Epidermal melanocyte (primary cell): ENCODE data around the gene QRICH2.
A peak's percentile ranks its signal among the peaks of the same experiment; 100 is the strongest.
"Not testable (repeated sequence)": the region's sequence is repeated elsewhere in the genome, so short reads cannot be mapped to it uniquely, and the experiment has no call there.

Source experiments
- DNase-seq: peaks from one replicate; pipeline ENCODE4 v3.0.0; 2011; ENCODE audit warnings: low spot score; ENCODE audit not compliant: insufficient read length

QRICH2 gene

DNA sequence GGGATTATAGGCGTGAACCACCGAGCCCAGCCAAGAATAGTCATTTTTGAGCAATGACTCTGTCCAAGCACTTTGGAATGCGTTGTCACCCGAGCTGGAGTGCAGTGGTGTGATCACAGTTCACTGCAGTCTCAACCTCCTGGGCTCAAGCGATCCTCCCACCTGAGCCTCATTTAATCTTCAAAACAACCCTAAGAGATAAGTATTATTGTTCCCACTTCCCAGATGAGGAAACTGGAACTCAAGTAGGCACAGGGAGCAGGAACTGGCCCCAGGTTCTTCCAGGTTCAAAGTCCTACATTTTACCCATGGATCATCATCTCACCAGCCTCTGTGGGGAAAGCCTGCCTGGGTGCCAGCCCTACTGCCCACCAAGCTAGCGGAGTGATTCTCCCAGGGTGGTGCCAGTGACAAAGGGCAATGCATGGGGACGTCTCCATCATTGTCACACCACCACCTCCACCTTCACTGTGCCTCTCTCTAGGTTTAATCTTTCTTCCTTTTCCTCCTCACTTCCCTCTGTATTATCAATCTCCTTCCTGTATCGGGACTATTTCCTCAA is 56.5 kb downstream of the QRICH2 start:
- DNase-seq, result no peak

GRCh38 chr17:76250141-76250540 is 57.9 kb downstream of the QRICH2 start:
- no peak for DNase-seq

DNA sequence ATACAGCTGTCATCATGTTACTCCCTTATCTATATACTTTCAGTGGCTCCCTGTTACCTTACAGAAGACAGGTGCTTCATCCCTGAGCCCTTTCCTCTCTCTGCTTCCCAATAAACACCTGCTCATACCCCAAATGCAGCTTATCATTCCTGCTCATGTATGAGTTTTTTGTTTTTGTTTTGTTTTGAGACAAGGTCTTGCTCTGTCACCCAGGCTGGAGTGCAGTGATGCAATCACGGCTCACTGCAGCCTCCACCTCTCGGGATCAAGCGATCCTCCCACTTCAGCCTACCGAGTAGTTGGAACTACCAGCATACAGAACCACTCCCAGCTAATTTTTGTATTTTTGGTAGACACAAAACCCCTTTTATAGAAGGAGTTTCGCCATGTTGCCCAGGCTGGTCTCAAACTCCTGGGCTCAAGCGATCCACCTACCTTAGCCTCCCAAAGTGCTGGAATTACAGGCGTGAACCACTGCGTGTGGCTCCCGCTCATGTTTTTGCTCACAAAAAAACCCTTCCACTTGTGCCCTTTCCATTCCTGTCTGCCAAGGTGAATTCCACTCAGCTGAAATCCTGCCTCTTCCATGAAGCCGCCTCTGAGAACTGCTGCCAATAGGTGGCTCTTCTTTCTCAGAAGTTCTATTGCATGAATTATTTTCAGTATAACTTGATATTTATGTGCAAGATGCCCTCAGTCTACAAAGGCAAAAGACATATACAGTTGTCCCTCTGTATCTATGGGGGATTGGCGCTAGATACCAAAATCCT is 59.9 kb downstream of the QRICH2 start:
- DNase-seq, result no peak

DNA sequence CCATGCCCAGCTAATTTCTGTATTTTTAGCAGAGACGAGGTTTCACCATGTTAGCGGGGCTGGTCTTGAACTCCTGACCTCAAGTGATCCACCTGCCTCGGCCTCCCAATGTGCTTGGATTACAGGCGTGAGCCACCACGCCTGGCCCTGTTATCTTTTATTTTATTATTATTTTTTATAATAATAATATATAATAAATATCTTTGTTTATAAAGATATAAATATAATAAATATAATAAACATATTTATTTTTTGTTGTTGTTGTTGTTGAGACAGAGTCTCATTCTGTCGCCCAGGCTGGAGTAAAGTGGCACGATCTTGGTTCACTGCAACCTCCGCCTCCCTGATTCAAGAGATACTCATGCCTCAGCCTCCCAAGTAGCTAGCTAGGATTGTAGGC is 60.8 kb downstream of the QRICH2 start:
- no peak for DNase-seq

DNA sequence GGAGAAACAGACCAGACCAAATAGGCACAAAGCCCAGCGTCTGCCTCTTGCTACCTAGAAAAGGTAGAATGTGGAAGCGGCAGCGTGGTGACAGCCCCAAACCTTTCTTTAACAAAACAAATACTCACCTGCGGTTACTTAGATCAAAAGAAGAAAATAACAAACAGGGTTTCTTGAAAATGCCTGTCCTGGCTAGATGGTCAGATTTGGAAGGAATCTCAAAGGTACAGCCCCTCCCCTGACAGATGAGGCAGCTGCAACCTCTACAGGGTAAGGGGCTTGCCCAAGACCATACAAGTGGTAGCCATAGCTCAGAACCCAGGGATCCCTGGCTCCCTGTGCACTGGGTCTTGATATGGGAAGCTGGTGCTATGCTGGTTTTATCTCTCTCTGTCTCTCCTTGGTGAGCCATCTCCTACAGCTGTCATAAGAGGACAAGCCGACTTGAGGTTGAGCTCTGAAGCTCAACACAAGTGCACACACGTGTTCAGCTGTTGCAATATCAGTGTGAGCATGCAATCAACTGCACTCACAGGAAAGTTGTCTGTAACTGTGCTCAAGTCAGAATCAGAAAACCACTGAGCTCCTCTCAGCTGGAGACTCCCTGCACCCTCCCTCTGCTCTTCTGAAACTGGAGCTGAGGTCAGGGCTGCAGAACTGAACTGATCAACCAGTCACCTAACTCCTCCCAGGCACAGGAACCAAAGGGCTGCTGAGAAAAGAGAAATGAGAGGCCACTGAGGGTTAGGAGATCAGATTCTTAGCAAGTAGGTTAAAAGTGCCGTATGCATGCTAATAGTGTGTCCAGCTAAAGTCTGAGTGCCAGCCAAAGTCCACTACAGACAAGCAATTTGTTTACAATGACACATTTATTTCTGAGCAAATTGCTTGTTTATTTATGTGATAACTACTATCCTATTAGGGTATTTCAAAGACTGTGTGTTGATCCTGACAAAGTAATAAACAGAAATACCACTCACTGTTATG is 61.7 kb downstream of the QRICH2 start:
- no peak for DNase-seq

DNA sequence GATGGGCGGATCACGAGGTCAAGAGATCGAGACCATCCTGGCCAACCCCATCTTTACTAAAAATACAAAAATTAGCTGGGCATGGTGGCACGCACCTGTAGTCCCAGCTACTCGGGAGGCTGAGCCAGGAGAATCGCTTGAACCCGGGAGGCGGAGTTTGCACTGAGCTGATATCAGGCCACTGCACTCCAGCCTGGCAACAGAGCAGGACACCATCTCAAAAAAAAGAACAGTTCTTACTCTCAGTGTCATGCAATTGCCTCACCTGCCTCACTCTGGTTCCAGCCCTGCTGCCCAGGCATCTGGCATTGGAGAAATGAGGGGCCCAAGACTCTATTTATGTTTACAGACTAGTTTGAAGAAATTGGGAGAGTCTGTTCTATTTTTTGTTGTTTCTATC is 63.4 kb downstream of the QRICH2 start:
- not testable (repeated sequence) for DNase-seq

DNA sequence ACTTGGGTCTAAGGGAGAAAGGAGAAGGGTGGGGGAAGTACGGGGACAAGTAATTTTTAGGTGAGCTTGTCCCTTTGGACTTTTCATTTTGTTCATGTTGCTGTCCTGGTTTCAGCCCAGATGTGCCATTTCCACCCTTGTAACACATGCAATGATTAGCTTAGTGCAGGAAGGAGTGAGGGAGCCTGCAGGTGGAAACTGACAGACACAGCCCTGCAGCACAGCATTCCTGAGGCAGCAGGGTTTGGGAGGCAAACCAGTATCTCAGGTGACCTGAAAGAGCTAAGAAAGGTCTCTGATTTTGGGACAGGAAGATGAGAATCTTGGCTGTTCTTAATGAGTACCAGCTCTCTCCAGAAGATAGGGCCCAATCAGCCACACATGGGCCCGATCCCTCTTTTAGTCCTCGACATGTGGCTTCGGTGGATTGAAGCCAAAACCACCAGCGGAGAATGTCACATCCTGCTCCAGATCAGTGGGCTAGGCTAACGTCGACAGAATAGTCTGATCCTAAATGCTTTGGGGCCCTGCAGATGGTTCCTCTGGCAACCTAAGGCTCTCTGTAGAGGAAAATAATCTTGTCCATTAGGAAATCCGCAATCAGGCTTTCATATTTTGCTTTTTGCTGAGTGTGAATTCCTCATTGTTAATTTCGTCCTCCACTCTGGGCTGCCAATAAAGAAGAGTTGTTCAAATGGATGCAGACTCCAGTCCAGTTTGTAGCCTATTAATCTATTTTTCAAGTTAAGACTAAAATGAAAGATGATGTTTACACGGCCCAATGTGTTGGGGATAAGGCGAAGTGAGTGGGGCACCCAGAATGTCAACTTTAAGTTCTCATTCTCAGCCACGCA is 64.0 kb downstream of the QRICH2 start:
- no peak for DNase-seq

GRCh38 chr17:76241691-76242255 is 66.3 kb downstream of the QRICH2 start:
- DNase-seq, result no peak

GRCh38 chr17:76241204-76241538 is 66.9 kb downstream of the QRICH2 start:
- no peak for DNase-seq

DNA sequence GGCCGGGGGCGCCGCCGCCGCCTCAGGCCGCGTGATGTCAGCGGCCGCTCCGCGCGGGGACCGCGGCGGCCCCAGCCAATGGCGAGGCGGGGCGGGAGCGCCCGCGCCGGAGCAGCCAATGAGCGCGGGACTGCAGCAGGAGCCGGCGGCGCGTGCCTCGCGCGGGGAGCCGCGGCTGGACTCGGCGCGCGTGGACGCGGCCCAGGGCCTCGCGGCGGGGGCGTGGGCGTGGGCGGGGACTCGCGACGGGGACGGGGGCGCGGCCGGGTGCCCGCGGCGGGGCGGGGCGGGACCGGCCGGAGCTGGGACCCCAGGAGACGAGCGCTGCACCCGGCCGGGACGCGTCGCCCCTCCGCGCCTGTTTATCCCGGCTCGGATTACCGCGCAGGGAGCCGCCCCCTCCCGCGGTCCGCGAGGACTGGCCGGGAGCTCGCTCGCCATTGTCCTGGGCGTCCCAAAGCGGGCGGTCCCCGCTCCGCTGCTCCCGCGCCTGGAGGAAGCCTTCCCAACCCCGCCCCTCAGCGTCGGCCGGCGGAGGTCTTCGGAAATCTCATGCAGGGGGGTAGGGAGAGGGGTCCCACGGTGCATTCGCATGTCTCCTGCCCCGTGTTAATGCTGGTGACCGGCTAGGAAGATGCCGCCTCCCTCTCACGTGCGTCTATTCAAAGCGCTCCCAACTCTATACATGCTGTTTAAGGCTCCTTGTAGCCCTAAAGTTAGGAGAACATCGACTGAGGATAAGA is 67.4 kb downstream of the QRICH2 start, which contains the start of gene RNF157:
TSS of gene RNF157 (minus strand) at position 33 of the 743 bp plus-strand sequence. CDS start 253 bp downstream, outside the sequence.
- peak; percentile 69 for DNase-seq

- DNase-seq, result no peak
Measured at GRCh38 chr17:76239538-76240274, 68.4 kb downstream of the QRICH2 start.

DNA sequence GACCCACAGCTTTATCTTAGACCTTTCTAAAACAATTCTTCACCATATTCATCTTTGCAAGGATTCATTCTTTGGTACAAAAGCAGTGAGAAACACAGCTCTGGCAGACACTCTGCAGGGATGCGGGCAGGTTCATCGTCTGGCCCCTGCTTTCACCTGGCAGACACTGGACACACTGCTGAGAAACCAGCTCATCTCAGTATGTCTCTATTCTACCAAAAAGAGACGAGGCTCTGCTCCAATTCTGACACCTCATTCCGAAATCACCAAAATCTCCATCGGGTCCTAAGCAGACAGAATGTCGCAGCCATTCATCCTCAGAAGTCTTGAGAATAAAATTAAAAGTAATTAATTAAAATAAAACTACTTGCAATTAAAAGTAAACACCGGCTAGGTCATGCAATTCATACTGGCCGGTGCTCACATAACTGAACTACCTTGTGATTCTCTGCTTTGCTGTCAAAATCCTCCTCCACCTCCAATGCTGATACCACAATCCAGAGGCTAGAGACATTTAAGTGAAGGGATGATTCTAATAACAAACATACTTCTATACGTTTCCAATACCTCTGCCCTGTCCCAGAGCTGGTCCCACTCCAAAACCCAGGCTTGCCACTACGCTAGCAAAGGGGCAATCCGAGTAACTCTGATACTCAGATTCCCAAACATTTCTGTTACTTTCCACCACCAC is 69.1 kb downstream of the QRICH2 start:
- no peak for DNase-seq

DNA sequence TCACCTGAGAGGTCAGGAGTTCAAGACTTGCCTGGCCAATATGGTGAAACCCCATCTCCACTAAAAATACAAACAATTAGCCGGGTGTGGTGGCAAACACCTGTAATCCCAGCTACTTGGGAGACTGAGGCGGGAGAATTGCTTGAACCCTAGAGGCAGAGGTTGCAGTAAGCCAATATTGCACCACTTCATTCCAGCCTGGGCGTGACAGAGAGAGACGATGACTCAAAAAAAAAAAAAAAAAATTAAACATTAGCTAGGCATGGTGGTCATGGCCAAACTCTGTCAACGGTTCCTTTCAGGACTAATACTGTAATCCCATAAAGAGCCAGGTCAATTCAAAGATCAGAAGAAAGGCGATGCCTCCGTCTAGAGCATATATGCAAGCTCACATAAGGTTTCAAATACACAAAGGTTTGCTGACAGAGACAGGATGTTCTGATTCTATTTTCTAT is 70.2 kb downstream of the QRICH2 start:
- no peak for DNase-seq

DNA sequence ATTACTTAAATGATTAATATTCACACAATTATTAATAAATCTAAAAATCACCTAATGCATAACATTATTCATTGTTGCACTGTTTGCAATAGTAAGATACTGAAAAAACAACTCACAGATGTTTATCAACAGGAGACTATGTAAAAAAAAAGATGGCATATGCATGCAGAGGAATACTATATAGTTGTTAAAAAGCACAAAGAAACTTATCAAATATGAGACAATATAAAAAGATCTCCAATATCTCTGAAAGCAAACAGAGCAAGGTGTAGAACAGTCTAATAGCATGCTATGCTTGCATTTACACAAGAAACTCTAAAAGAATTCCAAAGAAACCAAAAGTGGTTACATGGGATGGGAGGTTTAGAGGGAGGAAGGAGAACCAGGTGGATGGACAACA is 71.5 kb downstream of the QRICH2 start:
- DNase-seq, result no peak

DNA sequence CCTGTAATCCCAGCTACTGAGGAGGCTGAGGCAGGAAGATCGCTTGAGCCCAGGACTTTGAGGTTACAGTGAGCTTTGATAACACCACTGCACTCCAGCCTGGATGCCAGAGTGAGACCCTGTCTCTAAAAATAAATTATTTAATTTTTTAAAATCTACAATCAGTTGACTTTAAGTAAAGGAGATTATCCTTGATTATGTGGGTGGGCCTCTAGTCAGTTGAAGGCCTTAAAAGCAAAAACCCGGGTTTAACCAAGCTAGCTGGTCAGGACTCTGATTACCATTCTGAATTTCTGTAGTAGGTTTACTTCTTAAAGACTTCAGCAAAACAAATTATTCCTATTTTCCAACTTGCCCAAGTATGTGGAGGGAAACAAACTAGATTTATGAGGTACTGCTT is 72.2 kb downstream of the QRICH2 start:
- DNase-seq, result no peak

- no peak for DNase-seq
Measured at GRCh38 chr17:76234354-76234679, 73.8 kb downstream of the QRICH2 start.

DNA sequence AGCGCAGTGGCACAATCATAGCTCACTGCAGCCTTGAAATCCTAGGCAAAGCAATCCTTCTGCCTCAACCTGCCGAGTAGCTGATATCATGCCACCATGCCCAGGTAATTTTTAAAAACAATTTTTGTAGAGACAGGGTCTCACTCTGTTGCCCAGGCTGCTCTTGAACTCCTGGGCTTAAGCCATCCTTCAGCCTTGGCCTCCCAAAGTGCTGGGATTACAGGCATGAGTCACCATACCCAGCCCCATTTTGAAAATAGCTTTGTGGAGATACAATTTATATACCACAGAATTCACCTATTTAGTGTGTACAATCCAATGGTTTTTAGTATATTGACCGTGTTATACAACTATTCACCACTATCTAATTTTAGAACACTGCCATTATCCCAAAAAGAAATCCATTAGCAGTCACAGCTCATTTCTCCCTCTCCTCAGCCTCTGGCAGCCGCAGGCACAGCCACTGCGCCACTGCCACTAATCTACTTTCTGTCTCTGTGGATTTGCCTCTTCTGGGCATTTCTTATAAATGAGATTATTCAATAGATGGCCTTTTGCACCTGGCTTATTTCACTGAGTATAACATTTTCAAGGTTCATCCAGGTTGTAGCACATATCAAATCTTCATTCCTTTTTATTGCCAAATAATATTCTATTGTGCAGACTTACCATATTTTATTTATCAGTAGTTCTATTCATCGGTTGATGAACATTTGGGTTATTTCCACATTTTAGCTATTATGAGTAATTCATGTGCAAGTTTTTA is 74.3 kb downstream of the QRICH2 start:
- DNase-seq, result no peak

DNA sequence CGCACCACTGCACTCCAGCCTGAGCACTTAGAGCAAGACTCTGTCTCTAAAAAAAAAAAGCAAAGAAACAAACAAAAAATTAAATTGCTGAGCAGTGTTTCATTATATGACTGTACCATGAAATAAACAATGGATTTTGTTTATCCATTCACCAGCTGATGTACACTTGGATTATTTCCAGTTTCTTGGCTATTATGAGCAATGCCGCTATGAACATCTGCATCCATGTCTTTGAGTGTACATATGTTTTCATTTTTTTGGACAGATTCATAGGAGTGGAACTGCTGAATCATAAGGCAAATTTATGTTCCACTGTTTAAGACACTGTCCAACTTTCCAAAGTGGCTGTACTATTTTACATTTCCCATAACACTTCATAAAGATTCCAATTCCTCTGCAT is 75.7 kb downstream of the QRICH2 start:
- DNase-seq, result no peak
